ENCODE data around the gene ZXDC.

The ZXDC gene

DNA sequence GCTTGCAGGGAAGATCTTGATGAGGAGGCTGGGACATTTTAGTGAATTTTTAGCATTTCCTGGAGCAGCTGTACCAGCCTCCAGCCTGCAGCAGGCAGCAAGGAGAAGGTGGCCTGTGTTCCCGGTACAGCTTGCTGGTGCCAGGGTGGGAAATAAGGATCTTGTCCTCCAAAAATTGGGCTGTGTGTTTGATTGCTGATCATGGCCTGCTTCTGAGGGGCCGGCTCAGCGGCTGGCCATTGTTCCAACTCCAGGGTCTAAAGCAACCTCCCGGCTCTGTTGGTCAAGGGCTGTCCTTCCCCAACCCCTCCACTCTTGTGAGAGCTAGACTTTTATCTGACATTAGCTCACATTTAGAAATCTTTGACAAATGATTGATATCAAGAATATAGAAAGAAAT is 75.9 kb downstream of the ZXDC start:
- in situ Hi-C loops (cut with HindIII; ENCODE audit: low sequenced_read_pairs): no loop called here

DNA sequence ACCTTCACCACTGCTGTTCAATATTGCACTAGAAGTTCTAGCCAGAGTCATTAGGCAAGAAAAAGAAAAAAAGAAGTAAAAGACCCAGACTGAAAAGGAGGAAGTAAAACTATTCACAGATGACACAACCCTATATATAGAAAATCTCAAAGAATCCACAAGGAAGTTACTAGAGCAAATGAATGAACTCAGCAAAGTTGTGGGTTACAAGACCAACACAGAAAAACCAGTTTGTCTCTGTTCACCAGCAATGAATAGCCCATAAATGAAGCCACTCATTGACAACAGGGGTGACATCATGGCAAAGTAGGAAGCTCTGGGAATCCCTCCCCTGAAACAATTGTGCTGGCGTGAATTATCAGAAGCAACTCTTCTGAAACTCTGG is 76.3 kb downstream of the ZXDC start:
- in situ Hi-C loops (cut with HindIII; ENCODE audit: low sequenced_read_pairs): no loop called here

- in situ Hi-C loops (cut with HindIII; ENCODE audit: low sequenced_read_pairs): no loop called here
Observed at GRCh38 chr3:126398423-126399350, 77.0 kb downstream of the ZXDC start.

DNA sequence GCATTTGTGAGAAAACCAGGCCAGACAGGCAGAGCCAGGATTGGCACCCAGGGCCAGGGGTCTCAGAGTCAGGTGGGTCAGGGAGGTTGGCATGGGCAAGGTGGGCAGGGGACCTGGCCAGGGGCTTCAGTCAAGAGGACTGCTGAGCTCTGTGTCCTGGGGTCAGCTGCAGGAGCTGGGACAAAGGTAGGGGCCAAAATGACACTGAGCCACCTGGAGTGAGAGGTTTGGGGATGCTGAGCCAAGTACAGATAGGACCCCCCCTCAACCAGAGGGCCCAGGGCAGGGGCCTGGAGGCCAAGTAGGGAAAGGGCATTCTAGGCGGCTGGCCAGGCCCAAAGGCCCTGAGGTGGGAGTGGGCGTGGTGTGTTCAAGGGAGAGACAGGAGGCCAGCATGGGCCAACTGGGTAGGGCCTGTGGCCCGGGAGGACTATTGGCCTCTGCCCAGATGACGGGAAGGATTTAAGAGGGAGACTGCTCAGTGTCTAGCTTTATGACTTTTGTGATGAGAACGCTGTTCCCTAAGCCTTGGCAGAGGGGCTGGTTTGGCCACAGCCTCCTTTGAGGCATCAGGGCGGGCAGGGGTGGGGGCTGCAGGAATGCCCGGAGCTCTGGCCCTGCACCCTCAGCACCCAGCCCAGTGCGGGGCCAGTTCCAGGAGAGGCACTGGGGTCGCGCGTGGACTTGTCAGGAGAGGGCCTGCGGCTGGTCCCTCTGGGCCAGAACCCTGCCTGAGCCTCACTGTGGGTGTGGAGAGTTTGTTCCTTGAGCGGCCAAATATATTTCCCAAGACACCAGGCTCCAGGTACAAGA is 77.9 kb downstream of the ZXDC start:
- in situ Hi-C loops (cut with HindIII; ENCODE audit: low sequenced_read_pairs): no loop called here

DNA sequence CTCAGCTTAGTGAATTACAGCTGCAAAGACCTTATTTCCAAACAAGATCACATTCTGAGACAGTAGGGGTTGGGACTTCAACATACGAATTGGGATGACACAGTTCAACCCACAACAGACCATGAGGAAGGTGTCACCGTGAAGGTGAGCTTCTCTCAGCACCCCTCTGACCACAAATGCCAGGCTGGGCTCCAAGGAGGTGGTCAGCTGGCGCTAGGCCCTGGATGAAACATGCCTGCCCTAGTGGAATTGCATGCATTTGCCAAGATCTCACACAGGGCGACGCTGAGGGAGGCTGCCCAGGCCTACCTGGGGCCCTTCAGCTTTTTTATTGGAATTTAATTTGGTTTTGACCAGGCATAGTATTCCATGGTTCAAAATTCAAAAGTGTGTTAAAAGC is 79.2 kb downstream of the ZXDC start:
- in situ Hi-C loops (cut with HindIII; ENCODE audit: low sequenced_read_pairs): no loop called here

- in situ Hi-C loops (cut with HindIII; ENCODE audit: low sequenced_read_pairs): no loop called here
Observed at GRCh38 chr3:126395846-126396513, 79.7 kb downstream of the ZXDC start.

DNA sequence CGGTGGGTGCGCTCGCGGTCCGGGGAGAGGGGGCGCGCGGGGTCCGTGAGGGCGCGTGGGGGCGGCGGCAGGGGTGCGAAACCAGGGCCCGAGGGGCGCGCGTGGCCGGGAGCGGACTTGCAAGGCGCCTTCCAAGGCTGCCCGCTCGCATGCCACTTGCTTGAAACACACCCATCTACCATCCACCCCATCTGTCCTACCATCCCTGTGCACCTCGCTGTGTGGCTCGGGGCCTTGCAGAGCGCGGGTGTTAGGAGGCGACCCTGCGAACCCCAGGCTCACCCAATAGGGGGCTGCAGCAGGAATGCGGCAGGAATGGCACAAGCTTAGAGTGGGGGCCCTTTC is 80.7 kb downstream of the ZXDC start:
- in situ Hi-C loops (cut with HindIII; ENCODE audit: low sequenced_read_pairs): loop anchor here (5.0 kb wide), 1 partner anchor 83 kb away; no protein-coding TSS in a partner anchor

- in situ Hi-C loops (cut with HindIII; ENCODE audit: low sequenced_read_pairs): loop anchor here (5.0 kb wide), 1 partner anchor 82 kb away; no protein-coding TSS in a partner anchor
Observed at GRCh38 chr3:126394179-126394976, 81.3 kb downstream of the ZXDC start, which contains the start of gene CFAP100. CFAP100 (plus strand) TSS chr3:126394909; CDS start chr3:126396001, 1,092 bp downstream.

- in situ Hi-C loops (cut with HindIII; ENCODE audit: low sequenced_read_pairs): loop anchor here (5.0 kb wide), 1 partner anchor 81 kb away; no protein-coding TSS in a partner anchor
Observed at GRCh38 chr3:126393563-126393962, 82.1 kb downstream of the ZXDC start.

DNA sequence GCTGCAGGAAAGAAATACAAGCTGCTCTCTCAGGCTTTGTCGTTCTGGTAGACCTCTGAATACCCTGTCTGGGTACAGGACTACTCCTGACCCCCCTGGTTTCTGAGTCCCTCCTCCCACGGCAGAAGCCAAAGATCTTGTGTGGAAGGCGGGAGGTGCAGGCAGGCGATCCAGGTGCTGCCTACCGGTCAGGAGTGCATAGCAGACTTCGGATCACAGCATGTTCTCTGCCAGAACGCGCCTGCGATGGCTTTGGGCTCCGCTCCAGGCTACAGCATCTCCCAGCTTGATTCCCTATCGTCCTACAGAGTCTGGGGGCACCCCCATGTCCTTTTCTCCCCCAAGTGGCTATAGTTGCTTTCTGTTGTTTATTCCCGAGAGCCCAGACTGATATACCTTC is 83.4 kb downstream of the ZXDC start:
- in situ Hi-C loops (cut with HindIII; ENCODE audit: low sequenced_read_pairs): loop anchor here (5.0 kb wide), 1 partner anchor 80 kb away; no protein-coding TSS in a partner anchor

GRCh38 chr3:126391631-126392030 is 84.1 kb downstream of the ZXDC start:
- in situ Hi-C loops (cut with HindIII; ENCODE audit: low sequenced_read_pairs): loop anchor here (5.0 kb wide), 1 partner anchor 79 kb away; no protein-coding TSS in a partner anchor

DNA sequence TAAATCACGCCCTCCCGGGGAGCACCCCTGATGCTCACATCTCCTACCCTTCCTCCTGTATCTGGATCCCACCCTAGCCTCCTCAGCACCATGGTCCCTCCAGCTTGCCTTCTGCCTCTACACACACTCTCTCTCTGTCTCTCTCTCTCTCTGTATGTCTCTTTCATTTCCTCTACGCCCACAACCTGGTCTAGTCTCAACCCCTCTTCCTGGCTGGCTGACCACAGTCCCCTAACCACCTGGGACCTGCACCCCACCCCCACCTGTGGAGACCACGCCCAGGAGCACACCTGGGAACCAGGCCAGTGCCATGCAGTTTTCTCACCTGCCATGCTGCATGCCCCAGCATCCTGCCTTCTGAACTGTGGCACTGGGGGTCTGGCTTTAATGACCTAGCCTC is 84.9 kb downstream of the ZXDC start:
- in situ Hi-C loops (cut with HindIII; ENCODE audit: low sequenced_read_pairs): loop anchor here (5.0 kb wide), 1 partner anchor 78 kb away; no protein-coding TSS in a partner anchor

DNA sequence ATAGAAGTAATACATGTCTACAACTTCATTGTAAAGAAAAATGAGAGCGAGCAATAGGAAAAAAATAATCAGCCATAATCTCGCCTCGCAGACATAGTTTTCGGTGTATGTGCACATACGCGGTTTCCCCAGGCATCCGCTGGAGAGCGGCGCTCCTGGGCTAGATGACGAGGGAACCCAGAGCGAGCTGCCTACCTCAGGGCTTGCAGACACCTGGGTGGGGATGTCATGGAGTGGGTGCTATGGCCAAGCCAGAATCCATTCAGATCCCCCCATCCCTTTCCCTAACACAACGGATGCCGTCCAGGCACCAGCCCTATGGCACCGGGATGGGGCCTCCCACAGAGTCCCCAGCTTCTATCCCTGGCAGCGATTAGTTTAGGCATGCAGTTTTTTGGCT is 85.5 kb downstream of the ZXDC start:
- in situ Hi-C loops (cut with HindIII; ENCODE audit: low sequenced_read_pairs): loop anchor here (5.0 kb wide), 1 partner anchor 78 kb away; no protein-coding TSS in a partner anchor

GRCh38 chr3:126389794-126390146 is 85.9 kb downstream of the ZXDC start:
- in situ Hi-C loops (cut with HindIII; ENCODE audit: low sequenced_read_pairs): loop anchor here (5.0 kb wide), 1 partner anchor 77 kb away; no protein-coding TSS in a partner anchor

DNA sequence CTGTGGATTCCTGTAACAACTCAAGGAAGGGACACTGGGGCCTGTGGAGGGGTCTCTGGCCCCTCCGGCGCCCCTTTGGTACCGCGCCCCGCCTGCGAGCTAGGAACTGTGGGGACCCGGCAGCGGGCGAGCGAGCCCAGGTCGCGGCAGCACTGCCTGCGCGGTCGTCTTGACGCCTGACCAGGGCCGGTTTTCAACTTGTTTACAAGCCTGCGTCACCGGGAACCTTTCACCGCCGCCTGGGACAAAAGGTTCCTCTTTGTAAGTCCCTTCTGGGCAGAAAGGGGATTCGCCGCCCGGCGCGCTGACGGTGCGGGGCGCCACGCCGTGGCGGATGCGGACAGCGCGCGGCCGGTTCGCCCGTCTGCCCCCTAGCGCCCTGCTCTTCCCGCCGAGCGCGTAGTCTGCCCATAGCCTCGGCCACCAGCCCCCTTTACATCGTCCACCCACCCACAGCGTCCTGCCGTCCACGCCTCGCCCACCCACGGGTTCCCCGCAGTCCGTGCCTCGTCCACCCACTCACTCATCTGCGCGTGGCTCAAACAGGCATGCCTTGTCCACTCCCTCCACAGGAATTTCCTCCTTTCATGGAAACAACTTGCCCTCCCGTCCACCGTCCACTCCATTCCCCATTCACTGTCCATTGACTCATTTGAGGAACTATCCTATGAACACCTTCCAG is 86.4 kb downstream of the ZXDC start:
- in situ Hi-C loops (cut with HindIII; ENCODE audit: low sequenced_read_pairs): no loop called here
